CD4-positive, CD25-positive, alpha-beta regulatory T cell (primary cell): ENCODE data around the gene MLLT10. TPM values are rescaled to one million over a fixed set of nuclear protein-coding genes. Genes with fewer than 3 reads are reported as not detected.

Source experiments
- ATAC-seq, 2 donors: fragments of 150-1000 bp; cut with Tn5 transposase; one replicate each; pipeline ENCODE4 v1.10.0; 2021; ENCODE audit warnings: low read depth in 2 of 2, moderate number of reproducible peaks in 2 of 2, moderate library complexity in 1 of 2
- DNase-seq, 3 donors: peaks; one replicate each; pipeline versions ENCODE4 v3.0.0 to v3.0.0-alpha.2; 2012 to 2022; ENCODE audit warnings: mixed read lengths in 1 of 3
- H3K27ac ChIP-seq: one replicate; pipeline ENCODE4 v1.7.0; 2013; ENCODE audit warnings: mild to moderate bottlenecking, low read length; ENCODE audit not compliant: insufficient read depth, poor library complexity, severe bottlenecking
- H3K27me3 ChIP-seq: one replicate; pipeline ENCODE4 v1.7.0; 2013; ENCODE audit warnings: low read length; ENCODE audit not compliant: control insufficient read depth, insufficient read depth
- H3K36me3 ChIP-seq: one replicate; pipeline ENCODE4 v1.7.0; 2013; ENCODE audit warnings: mild to moderate bottlenecking, low read length, moderate library complexity; ENCODE audit not compliant: control insufficient read depth, insufficient read depth
- H3K4me1 ChIP-seq: 2 replicates; pipeline ENCODE4 v1.7.0; 2013; ENCODE audit warnings: mild to moderate bottlenecking, low read length; ENCODE audit not compliant: insufficient read depth, control insufficient read depth, poor library complexity, severe bottlenecking
- H3K4me3 ChIP-seq: one replicate; pipeline ENCODE4 v1.7.0; 2013; ENCODE audit warnings: low read depth, mild to moderate bottlenecking, low read length, moderate library complexity
- H3K9me3 ChIP-seq, 2 experiments: 1 replicate in 1 of 2; 2 replicates in 1 of 2; pipeline ENCODE4 v1.7.0; 2013; ENCODE audit warnings: low read length in 2 of 2, mild to moderate bottlenecking in 1 of 2, moderate library complexity in 1 of 2; ENCODE audit not compliant: control insufficient read depth in 2 of 2
- H3K27ac Mint-ChIP-seq, 3 donors: one replicate each; pipeline ENCODE4 v1.8.0; 2020 to 2022; ENCODE audit warnings: mild to moderate bottlenecking in 3 of 3, mixed read lengths in 3 of 3, moderate library complexity in 2 of 3
- H3K27me3 Mint-ChIP-seq: one replicate; pipeline ENCODE4 v1.8.0; 2022; ENCODE audit warnings: mild to moderate bottlenecking, mixed read lengths
- H3K36me3 Mint-ChIP-seq: one replicate; pipeline ENCODE4 v1.8.0; 2020; ENCODE audit warnings: mixed read lengths
- H3K4me1 Mint-ChIP-seq, 4 donors: one replicate each; pipeline ENCODE4 v1.8.0; 2020 to 2022; ENCODE audit warnings: mixed read lengths in 4 of 4, mild to moderate bottlenecking in 1 of 4
- H3K4me3 Mint-ChIP-seq, 4 donors: one replicate each; pipeline ENCODE4 v1.8.0; 2020 to 2022; ENCODE audit warnings: mild to moderate bottlenecking in 4 of 4, mixed read lengths in 4 of 4, moderate library complexity in 3 of 4
- H3K9me3 Mint-ChIP-seq, 7 donors: one replicate each; pipeline ENCODE4 v1.8.0; 2020 to 2022; ENCODE audit warnings: mixed read lengths in 7 of 7, mild to moderate bottlenecking in 3 of 7, moderate library complexity in 2 of 7
- polyA plus RNA-seq, 4 donors: library from polyadenylated mRNA; unstranded; fragments of 300-500 nt; fragmentation: Illumina TruSeq; gene quantifications; one replicate each; pipeline ENCODE4 v1.2.3, GENCODE V29; 2021
- total RNA-seq: library from RNA; stranded (reverse); gene quantifications from one replicate; pipeline ENCODE4 v1.2.3, GENCODE V29; 2022

Gene MLLT10
- total and polyA plus RNA-seq, 5 donors from 2014 or later: 5.8 to 81.9 (median 8.1) TPM

DNA sequence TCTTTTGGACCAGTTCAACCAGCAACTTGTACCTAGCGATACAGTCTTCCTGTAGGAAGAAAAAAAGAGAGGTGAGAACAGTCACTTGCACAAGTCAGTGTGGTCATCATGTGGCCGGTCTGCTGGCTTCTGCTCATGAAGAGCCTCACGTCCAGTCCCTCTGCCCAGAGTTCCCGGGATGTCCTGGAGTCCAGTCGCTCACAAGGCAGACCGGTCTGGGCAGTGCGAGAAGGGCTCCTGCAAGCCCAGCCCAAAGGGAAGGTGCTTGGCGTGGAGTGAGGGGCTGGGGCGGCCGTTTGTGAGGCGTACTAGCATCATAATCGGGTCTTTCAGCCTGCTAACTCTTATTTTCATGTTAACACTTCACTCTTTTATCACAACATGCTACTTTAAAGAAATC lies 222.7 kb downstream of the MLLT10 start:
- Mint-ChIP-seq H3K27me3 (no peaks in the 10 kb centered on the region), H3K27ac (no peak overlapping the region), H3K4me1 (no peaks in the 10 kb centered on the region), H3K9me3 (no peaks in the 10 kb centered on the region), H3K36me3 (peaks cover 8% of the 10 kb centered on the region), H3K4me3 (no peak overlapping the region)
- Histone ChIP-seq H3K4me3 (no peak overlapping the region), H3K36me3 (peaks cover 6% of the 10 kb centered on the region), H3K9me3 (no peaks in the 10 kb centered on the region), H3K27me3 (no peaks in the 10 kb centered on the region), H3K27ac (no peak overlapping the region), H3K4me1 (no peaks in the 10 kb centered on the region)
- no peak for DNase-seq
- no peak for ATAC-seq

DNA sequence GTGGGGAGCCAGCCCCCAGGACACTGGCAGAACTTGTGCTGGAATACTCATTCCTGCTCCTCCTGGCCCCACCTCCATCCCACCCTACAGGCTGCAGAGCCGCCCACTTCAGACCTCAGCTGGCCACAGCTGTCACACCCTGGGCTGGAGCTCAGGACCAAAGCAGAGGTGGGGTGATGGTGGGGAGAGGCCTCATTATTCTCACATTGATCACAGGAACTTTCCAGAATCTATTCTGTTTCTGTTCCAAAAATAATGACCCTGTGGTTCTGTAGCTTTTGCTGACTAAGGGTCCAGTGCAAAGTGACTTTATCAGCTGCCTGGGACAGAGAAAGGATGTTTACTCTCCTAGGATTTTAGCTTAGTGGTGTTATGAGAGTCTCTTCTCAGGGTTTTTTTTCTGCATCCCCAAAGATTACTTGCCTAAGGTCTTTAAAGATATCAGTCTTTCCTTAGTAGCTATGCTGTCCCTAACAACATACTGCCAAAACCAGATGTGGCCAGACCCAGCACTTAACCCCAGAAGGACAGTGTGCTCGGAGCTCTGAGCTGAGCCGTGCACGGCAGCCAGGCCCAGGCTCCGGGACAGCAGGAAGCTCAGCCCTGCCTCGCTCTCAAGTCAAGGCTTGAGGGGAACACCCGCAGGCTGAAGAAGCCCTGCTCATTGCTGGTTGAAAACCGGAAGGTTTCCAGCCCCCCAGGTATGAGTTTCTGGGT lies 223.3 kb downstream of the MLLT10 start:
- no peaks in the 10 kb centered on the region for H3K9me3 Mint-ChIP-seq
- no peaks in the 10 kb centered on the region for H3K4me1 Mint-ChIP-seq

DNA sequence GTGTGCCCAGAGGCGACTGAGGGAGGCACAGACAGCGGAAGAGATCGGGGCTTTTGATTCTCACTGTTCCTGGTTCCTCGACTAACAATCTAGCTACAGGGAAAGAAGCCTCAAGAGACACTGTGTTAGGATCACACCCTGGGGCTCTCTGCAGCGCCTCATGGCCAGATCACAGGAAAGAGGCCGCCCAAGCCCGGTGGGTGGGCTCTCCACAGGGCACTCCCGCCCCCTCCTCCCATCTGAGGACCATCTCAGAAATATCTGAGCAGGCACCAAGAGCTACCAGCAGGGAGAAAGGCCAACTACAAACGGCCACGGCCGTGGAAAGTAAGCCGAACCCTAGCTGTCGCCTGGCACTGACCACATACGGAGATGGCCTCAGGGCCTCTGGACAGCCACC lies 224.2 kb downstream of the MLLT10 start:
- Mint-ChIP-seq H3K4me3 (no peak overlapping the region), H3K9me3 (no peaks in the 10 kb centered on the region), H3K36me3 (peaks cover 8% of the 10 kb centered on the region), H3K4me1 (no peaks in the 10 kb centered on the region), H3K27ac (no peak overlapping the region), H3K27me3 (no peaks in the 10 kb centered on the region)
- Histone ChIP-seq H3K4me1 (no peaks in the 10 kb centered on the region), H3K9me3 (no peaks in the 10 kb centered on the region), H3K4me3 (no peak overlapping the region), H3K36me3 (peaks cover 6% of the 10 kb centered on the region), H3K27ac (no peak overlapping the region), H3K27me3 (no peaks in the 10 kb centered on the region)
- ATAC-seq: no peak
- no peak for DNase-seq

More for the DNA sequence above, 223.3 kb downstream of the MLLT10 start:
- H3K36me3 Mint-ChIP-seq: peaks cover 8% of the 10 kb centered on the region
- peaks cover 6% of the 10 kb centered on the region for H3K36me3 ChIP-seq
- ATAC-seq: no peak
- no peak overlapping the region for H3K4me3 ChIP-seq
- no peak overlapping the region for H3K27ac ChIP-seq
- H3K4me3 Mint-ChIP-seq: no peak overlapping the region
- H3K4me1 ChIP-seq: no peaks in the 10 kb centered on the region
- no peaks in the 10 kb centered on the region for H3K9me3 ChIP-seq
- no peaks in the 10 kb centered on the region for H3K27me3 Mint-ChIP-seq
- no peaks in the 10 kb centered on the region for H3K27me3 ChIP-seq
- no peak for DNase-seq
- peak overlapping the region in 1 of 3 donors; percentile 12 for H3K27ac Mint-ChIP-seq

DNA sequence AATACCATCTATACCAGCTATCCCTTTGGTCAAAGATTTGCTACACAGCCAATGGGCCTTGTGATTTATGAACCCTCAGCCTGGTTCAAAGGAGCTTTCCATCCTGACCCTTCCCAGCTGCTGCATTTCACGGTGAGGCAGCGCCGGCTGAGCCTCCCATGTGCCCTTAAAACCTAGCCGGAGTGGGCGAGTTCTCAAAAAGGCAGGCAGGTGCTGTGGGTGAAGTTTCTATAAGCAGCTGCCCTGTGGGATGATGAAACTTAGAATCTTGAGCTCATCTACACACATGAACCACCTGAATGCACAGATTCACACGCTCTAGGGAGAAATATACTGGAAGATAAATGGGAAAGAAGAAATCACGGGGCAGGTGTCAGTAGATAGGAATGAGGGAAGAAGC lies 224.7 kb downstream of the MLLT10 start:
- no peaks in the 10 kb centered on the region for H3K9me3 Mint-ChIP-seq
- H3K36me3 Mint-ChIP-seq: peaks cover 9% of the 10 kb centered on the region
- peaks cover 0 to under 1% (median under 1%) of the 10 kb centered on the region in 4 donors for H3K4me1 Mint-ChIP-seq
- Histone ChIP-seq H3K36me3 (peaks cover 6% of the 10 kb centered on the region), H3K27ac (no peak overlapping the region), H3K4me1 (no peaks in the 10 kb centered on the region), H3K27me3 (no peaks in the 10 kb centered on the region), H3K4me3 (no peak overlapping the region), H3K9me3 (no peaks in the 10 kb centered on the region)
- no peak for ATAC-seq
- H3K27ac Mint-ChIP-seq: peak overlapping the region in 1 of 3 donors; percentile 10
- no peak overlapping the region for H3K4me3 Mint-ChIP-seq
- H3K27me3 Mint-ChIP-seq: no peaks in the 10 kb centered on the region
- DNase-seq: no peak

DNA sequence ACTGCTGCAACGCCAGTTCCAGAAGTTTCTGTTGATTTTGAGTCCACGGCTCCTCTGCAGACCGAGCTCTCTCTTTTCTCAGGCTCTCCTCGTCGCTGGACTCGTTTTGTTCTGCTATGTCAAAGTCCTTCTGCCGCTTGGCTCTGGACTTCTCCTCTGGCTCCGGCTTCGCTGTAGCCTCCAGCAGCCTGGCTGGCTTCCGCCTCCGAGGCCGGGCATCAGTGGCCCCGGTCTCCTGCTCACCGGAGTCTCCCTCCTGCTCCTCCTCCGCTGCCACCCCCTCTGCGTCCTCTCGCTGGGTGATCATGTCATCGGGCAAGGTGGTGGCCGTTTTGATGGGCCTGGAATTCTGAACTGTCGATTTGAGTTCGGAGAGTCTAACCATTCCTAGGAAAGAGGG lies 225.2 kb downstream of the MLLT10 start:
- Mint-ChIP-seq H3K9me3 (no peaks in the 10 kb centered on the region), H3K4me3 (no peak overlapping the region), H3K27me3 (no peaks in the 10 kb centered on the region), H3K27ac (peak overlapping the region in 1 of 3 donors; percentile 51), H3K36me3 (peaks cover 13% of the 10 kb centered on the region), H3K4me1 (peaks cover 0 to 5% (median under 1%) of the 10 kb centered on the region in 4 donors)
- H3K27ac ChIP-seq: no peak overlapping the region
- ATAC-seq (no peak), DNase-seq (no peak)
- no peak overlapping the region for H3K4me3 ChIP-seq
- peaks cover 6% of the 10 kb centered on the region for H3K36me3 ChIP-seq
- H3K27me3 ChIP-seq: no peaks in the 10 kb centered on the region
- H3K4me1 ChIP-seq: no peaks in the 10 kb centered on the region
- no peaks in the 10 kb centered on the region for H3K9me3 ChIP-seq

DNA sequence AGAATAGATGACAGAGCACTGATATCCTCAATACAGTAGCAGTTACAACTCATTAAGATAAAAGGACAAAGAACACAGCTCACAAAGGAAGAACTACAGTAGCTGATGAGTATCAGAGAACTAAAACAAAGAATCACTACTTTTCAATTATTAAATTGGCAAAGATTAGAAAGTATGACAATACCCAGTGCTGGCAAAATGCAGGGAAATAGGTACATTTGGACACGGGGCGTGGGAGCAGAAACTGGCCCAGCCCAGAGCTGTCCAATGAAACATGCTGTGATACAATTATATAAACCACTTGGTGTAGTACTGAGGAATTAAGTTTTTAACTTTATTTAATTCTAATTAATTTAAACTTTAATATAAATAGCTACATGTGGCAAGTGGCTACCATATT lies 226.3 kb downstream of the MLLT10 start:
- Mint-ChIP-seq H3K4me3 (no peak overlapping the region), H3K4me1 (peaks cover 0 to 14% (median 7%) of the 10 kb centered on the region in 4 donors), H3K9me3 (no peaks in the 10 kb centered on the region), H3K27ac (no peak overlapping the region), H3K27me3 (no peaks in the 10 kb centered on the region), H3K36me3 (peaks cover 17% of the 10 kb centered on the region)
- Histone ChIP-seq H3K4me3 (no peak overlapping the region), H3K36me3 (peaks cover 6% of the 10 kb centered on the region), H3K27ac (no peak overlapping the region), H3K27me3 (no peaks in the 10 kb centered on the region), H3K4me1 (no peaks in the 10 kb centered on the region), H3K9me3 (no peaks in the 10 kb centered on the region)
- ATAC-seq: no peak
- no peak for DNase-seq

DNA sequence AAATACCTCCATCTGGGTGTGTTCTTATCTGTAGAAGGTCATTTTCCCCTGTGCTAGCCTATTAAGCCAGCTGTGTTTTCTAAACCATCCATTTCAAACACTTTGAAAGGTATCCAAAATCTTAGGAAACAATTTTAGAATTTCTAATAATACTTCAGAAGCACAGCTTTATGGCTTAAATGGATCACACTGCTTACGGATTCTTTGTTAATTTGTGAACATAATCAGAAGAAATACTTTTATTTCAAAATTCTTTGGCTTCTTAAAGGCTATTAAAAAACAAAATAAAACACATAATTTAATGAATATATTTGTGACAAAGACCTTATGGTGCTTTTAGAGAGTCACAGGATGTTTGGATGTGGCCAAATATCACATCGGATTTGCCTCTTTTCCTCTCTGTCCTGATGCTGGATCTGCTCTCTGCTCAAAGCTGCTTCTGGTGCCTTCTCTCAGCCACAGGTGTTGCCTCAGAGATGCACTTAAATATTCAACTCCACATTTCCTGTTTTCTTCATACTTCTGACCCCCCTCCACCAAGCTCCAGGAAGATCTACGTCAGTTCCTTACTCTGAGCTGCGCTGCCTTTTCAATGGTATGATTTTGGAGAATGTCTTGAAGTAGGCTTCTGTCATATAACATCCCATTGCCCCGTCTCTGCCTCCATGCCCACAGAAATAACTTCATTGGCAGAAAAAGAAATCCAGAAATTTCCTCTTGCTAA lies 230.6 kb downstream of the MLLT10 start:
- Histone ChIP-seq H3K4me3 (no peak overlapping the region), H3K36me3 (no peaks in the 10 kb centered on the region), H3K27ac (no peak overlapping the region), H3K27me3 (no peaks in the 10 kb centered on the region), H3K9me3 (no peaks in the 10 kb centered on the region), H3K4me1 (no peaks in the 10 kb centered on the region)
- Mint-ChIP-seq H3K4me1 (peaks cover 0 to 15% (median 7%) of the 10 kb centered on the region in 4 donors), H3K36me3 (peaks cover 9% of the 10 kb centered on the region), H3K4me3 (peak overlapping the region in 1 of 4 donors; percentile 11), H3K27ac (peak overlapping the region; percentile 24 to 92 (median 81)), H3K27me3 (no peaks in the 10 kb centered on the region), H3K9me3 (no peaks in the 10 kb centered on the region)
- DNase-seq: peak in 2 of 3 donors; percentile 19 to 70
- ATAC-seq: peak; percentile 80 to 83
